ENCODE results near the gene RGS16.

The RGS16 gene

DNA sequence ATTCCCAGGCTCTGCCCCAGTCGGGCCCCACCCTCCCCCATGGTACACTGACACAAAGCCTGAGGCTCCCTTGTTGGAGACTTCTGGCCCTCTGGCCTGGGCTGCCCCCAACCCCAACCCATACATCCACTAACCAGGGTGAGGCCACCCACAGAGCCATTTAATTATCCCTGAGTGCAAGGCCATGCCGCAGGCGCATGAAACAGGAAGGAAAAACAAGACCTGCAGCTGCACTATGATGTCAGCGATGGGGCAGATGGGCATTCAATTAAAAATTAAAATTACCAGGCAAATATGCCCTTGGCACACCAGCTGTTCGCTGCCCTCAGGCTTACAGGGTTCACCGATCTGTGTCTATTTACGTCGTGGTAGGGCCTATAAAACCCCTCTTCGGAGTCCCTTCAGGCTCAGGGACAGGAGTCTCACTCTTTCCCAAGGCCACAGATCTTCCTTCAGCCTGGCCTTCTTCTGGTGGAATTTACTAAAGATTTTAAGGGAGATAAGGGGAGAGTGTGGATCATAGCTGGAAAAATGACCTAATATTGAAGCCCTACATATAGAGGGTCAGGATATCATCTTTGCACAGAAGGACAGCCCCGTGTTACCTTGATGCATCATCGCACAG, 29.6 kb upstream of the RGS16 start:
- TF ChIP-seq, protein P1, sequence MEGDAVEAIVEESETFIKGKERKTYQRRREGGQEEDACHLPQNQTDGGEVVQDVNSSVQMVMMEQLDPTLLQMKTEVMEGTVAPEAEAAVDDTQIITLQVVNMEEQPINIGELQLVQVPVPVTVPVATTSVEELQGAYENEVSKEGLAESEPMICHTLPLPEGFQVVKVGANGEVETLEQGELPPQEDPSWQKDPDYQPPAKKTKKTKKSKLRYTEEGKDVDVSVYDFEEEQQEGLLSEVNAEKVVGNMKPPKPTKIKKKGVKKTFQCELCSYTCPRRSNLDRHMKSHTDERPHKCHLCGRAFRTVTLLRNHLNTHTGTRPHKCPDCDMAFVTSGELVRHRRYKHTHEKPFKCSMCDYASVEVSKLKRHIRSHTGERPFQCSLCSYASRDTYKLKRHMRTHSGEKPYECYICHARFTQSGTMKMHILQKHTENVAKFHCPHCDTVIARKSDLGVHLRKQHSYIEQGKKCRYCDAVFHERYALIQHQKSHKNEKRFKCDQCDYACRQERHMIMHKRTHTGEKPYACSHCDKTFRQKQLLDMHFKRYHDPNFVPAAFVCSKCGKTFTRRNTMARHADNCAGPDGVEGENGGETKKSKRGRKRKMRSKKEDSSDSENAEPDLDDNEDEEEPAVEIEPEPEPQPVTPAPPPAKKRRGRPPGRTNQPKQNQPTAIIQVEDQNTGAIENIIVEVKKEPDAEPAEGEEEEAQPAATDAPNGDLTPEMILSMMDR (IDR thresholded peaks at IDR 0.05), result no peak

GRCh38 chr1:182633031-182633430, 28.8 kb upstream of the RGS16 start:
- TF ChIP-seq, protein P1 (IDR thresholded peaks at IDR 0.05), result no peak

DNA sequence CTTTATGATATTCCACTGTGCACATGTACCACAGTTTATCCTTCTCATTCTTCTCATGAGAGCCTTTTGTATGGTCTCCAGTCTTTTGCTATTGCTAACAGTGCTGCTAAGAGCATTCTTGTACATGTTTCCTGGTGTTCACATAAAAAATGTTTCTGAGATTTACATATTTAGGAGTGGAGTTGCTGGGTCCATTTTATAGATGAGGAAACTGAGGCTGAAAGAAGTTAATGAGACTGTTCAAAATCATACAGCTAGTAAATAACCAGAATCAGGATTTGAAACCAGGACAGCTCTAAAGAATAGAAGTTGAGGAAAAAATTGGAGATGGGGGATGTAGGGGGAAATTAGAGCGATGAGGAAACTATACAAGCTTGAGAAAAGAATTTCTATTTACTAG, 27.8 kb upstream of the RGS16 start:
- TF ChIP-seq, protein P1 (IDR thresholded peaks at IDR 0.05), result no peak

GRCh38 chr1:182631053-182631677, 27.0 kb upstream of the RGS16 start:
- TF ChIP-seq, protein P1 (IDR thresholded peaks at IDR 0.05), result no peak

DNA sequence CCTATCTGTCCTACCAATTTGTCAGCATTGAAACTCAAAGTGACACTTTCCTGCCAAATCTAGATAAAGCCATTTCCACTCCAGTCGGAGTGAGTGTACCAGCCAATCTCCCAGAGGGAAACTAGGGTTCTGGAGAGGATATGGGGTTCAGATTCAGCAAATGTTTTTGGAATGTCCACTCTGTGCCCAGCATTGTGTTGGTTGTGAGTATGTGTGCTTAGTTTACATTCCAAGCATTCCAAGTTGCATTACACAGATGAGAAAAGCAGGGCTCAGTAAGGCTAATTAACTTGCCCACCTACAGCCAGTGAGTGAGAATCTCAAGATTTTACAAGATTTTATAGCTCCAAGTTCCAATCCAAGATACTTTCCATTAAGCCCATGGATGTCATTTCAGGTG, 26.4 kb upstream of the RGS16 start:
- TF ChIP-seq, protein P1 (IDR thresholded peaks at IDR 0.05), result no peak

DNA sequence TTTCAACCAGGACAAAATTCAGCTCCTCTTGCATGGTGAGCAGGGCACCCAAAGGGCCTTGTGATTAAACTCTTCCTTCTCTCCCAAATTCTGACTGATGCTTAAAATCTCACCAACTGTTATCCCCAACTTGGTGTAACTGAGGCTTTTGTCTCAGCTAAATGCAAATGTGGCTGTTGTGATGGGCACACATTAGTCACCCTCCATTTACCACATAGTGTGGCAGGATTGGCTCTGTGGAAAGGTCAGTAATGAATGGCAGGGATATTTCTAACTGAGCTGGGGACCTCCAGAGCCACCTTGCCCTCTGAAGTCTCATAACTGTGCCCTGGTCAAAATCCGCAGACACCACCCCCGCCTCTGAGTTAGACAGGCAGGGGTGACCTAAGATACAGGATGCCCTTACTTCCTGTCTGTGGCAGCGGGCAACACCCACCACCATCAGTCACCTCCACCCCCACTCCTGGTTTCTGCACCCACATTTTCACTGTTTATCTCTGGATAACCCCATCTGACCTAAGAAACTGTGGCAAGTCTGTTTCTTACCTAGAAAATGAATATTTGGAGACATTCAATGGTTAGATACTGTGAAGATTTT, 25.4 kb upstream of the RGS16 start:
- TF ChIP-seq, protein P1 (IDR thresholded peaks at IDR 0.05), result no peak

- TF ChIP-seq, protein P1 (IDR thresholded peaks at IDR 0.05), result no peak
Observed at GRCh38 chr1:182629080-182629479, 24.9 kb upstream of the RGS16 start.
